Breast epithelium (tissue), 3 donors: ENCODE measurements around the gene LCN10.

Experiments used
- CTCF ChIP-seq, 3 donors: fragments of 450-650 bp; IDR thresholded peaks; one replicate each; pipeline ENCODE4 v1.5.1; 2016 to 2017; ENCODE audit warnings: antibody characterized with exemption in 3 of 3, mild to moderate bottlenecking in 3 of 3, moderate library complexity in 3 of 3
- POLR2A ChIP-seq: fragments of 450-650 bp; IDR thresholded peaks from one replicate; pipeline ENCODE4 v1.6.1; 2016; ENCODE audit warnings: antibody characterized with exemption, mild to moderate bottlenecking, moderate library complexity
- POLR2AphosphoS5 ChIP-seq, 3 donors: sonication (generic); formaldehyde crosslinking; IDR thresholded peaks; one replicate each; pipeline ENCODE4 v1.6.1; 2017; ENCODE audit warnings: antibody characterized with exemption in 3 of 3

- TF ChIP-seq POLR2A, result no peak
- TF ChIP-seq CTCF (IDR thresholded peaks at IDR 0.05), result no peak
- TF ChIP-seq POLR2AphosphoS5 (IDR thresholded peaks at IDR 0.05), result no peak
Measured at GRCh38 chr9:136757751-136758140, 15.0 kb upstream of the LCN10 start.
